GM21367 (cell line): Measurements from ENCODE around the gene SEPTIN2.
"Not testable (repeated sequence)": the region's sequence is repeated elsewhere in the genome, so short reads cannot be mapped to it uniquely, and the experiment has no call there.

ENCODE experiments used
- ATAC-seq: cut with Tn5 transposase; IDR thresholded peaks from one replicate; pipeline ENCODE4 v1.9.1; 2021; ENCODE audit not compliant: unreplicated experiment

Gene SEPTIN2

DNA sequence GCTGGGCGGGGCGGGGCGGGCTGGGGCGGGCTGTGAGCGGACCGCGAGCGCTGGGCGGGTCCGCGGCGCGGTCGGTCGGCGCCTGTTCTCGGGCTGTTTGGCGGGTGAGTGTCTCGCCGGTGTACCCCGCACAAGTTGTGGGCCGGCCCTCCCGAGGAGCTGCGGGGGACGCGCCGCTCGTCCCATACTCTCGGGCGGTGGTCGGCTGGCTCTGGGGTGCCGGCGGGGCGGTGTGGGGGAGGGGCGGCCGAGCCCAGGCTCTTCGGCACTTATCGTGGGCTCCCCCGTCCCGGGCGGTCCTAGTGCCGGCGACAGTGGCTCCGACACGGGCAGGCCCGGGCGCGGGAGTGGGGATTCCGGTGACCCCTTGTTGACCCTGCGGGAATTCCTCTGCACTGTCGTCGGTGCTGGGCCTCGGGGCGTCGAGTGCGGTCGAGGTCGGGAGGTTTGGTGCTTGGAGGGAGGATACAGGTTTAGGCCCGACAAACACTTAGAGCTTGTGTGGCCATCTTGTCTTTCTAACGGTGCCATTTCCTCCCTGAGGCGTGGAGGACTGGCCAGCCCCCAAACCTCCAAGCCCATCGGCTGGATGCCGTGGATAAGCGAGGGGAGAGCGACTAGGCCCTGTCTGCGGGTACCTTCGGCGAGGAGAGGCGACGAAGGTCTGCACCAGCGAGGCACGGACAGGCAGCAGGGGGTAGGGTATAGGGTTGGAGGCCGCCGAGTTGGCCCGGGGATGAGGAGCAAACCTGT is at the start of gene SEPTIN2:
Gene SEPTIN2 (plus strand): TSS at position 47 of the 753 bp plus-strand sequence. CDS start 8,308 bp downstream, outside the sequence.
- peak; percentile 27 for ATAC-seq

DNA sequence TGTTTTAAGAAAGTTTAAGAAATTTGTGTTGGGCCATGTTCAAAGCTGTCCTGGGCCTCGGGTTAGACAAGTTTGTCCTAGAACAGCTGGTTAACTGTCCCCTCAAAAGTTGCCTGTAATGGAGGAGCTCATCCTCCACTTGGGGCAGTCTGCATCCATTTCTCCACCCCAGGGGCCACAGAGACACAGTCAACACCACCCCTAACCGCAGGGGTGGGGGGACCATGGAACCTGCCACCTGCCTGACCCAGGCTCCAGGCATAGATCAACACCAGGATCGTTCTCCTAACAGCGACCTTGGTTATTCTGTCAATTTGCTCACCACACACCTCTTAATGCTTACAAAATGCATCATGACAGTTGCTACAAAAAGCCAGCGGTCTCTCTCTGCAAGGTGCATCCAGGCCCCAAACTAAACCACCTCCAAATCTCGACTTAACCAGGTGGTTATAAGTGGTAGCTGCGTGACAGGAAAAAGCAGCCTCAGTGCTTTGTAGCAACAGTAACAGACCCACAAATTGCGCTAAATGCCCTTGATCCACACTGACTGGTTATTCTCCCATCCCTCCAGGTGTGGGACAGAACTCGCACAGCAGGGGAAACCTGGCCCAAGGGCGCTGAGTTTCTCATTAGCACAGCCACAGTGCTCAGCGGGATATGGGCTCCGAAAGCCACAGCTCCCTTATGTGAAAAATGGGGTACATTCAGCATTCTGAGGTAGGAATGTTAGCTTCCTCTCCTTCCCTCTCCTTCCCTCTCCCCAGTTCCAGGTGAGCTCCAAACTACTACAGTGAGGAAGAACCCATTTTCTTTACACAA is 48.3 kb upstream of the SEPTIN2 start:
- ATAC-seq: no peak

DNA sequence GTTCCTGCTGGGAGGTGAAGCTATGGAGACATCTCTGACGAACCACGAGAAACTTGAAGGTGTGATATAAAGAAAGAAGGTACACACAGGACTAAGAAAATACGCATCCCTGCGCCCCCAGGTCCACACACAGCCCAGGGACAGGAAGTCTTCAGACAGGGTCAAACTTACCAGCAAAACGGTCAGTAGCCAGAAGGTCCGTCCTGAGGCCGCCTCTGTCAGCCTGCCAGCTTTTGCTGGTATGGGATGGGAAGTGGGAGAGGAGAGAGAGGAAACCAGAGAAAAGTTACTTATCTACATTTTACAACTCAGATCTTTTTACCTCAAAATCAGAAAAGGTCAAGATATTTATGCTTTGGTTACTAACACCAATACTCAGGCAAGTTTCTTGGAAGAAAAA is 47.4 kb upstream of the SEPTIN2 start:
- no peak for ATAC-seq

DNA sequence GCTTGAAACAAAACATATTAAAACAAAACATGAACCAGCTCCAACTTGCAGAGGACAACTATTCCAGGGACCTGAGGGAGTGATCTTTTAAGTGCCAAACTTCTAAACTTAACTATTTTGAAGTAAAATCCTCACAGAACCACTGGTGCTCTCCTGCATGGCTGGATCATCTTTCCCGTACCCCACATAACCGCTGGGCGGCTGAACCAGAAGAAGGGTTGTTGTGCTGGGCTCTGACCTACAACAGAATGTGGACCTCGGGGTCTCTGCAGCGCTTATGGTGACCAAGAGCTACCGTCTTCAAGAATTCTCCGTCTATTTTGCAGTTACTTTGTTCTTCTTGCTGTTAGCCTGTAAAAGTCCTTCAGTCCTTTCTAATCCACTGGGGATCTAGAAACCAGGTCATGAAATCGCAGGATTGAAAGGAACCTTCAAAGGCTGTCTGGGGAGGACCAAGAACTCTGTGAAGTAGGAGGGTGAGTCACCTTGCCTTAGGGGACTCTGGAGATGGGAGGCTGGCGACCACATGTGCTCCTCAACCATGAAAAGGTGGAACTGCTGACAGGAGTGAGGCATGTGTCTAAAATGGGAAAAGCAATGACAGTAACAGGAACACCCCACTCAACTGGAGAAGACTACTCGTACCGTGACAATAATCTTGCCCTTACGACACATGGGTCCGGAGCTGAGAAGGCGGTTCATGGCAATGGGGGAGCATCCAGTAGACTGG is 46.8 kb upstream of the SEPTIN2 start:
- no peak for ATAC-seq

DNA sequence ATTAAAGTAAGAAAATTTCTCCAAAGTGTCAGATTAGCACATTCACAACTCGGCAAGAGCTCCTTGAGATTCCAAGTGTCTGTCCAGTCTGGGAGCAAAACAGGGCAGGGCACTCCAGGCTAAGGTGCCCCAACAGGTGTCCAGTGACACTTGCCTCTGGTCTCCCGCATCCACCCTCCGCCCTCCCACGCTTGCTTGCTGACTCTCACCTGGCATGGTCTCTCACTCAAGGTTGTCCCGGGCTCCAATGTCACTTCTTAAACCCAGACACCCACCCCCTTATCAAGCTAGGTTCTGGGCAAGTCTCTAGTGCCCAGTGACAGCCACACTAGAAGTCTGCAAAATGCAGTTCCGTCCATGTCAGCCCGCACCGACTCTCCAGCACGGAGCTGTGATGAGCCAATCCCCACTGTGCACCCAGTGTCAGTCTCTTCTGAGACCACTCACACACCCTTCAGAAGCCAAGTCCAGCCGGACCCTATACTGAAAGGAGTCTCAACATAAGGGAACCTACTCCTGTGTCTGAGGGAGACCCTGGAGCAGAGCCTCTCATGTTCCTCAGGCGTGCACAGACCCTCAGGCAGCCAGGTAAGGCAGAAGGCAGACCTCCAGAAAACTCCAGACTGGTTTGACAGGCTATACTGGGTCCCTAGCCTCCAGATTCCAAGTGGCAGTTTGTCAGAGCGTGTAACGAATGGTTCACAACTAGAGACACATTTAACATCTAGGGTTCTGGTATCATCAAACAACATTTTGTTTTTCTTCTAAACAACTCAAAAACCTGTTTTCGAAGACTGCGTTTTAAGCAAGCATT is 45.8 kb upstream of the SEPTIN2 start:
- no peak for ATAC-seq

DNA sequence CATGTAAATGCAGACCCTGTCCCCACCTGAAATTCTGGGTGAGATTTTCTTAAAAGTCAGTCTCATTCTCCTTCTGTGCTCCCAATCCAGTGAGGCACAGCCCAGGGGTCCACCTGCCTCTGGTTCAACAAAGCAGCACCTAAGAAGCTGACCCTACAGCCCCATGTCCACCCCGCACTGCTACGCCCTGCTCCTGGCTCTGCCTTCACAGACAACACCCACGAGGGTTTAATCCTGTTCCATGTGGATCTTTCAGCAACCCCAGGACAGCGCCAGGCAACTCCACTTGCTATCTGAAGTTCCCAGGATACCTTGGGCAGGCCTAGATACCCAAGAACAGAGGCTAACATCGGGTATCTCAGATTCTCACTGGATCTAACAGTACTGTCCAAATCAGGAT is 45.2 kb upstream of the SEPTIN2 start:
- ATAC-seq: no peak

DNA sequence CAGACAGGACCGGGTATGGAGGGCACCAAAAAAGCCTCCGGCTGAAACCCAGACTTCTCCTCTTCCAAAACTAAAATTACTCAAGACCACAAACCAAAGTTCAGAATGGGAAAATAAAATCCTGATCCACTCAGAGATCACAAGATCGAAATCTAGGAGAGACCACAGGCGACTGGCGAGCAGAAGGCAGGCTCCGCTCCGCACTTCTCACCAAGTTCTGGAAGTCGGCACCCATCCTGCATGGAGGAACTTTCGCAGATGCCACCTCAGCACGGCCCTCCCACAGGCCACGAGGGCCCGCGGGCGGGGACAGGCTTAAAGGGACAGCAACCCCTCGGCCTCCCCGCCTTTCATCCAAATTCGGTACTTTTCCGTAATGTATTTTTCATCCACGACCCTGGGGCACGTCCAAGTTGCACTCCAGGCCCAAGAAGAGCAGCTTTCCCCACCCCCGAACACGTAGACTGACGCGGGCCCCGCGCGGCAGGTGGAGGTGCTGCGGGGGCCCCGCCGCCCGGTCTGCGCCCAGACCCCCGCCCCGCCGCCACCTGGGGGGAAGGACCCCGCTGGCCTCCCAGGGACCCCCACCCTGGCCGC is 43.9 kb upstream of the SEPTIN2 start:
- ATAC-seq: peak; percentile 43

DNA sequence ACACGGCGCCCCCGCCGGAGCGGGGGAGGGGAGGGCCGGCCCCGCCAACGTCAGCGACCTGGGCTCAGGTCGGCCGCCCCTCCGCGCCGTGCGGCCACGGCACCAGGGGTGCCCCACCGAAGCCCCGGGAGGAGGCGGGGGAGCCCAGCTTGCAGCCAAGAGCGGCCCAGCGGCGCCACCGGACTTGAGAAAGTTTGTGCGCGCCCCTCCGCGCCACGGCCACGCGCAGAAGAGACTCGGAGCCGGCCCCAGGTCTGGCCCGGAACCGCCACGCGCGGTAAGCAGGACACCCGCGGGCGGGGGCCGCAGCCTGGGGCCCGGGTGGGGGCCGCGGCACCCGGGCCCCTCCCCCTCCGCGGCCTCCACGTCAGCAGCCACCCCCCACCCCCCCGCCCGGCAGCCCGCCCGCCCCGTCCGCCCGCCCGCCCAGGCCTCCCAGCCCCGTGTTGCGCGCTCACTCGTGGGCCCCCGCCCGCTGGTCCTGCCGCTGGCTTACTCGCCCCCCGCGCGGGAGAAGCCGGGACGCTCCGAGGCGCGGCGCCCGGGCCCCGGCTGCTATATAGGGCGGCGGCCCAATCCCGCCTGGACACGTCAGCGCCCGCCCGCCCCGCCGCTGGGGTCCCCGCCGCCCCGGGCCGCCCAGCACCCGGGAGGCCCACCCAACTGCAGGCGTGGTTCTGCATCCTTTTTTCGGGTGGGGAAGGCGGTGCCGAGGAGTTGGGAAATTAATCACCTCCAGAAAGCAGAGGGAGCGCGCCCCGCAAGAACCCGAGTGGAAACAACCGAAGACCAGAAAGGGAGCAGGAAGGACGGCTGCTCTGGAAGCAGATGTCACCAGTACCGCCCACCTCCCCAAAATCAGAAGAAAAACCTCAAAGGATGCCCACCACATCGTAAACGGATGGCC is 43.2 kb upstream of the SEPTIN2 start:
- ATAC-seq: peak; percentile 36

DNA sequence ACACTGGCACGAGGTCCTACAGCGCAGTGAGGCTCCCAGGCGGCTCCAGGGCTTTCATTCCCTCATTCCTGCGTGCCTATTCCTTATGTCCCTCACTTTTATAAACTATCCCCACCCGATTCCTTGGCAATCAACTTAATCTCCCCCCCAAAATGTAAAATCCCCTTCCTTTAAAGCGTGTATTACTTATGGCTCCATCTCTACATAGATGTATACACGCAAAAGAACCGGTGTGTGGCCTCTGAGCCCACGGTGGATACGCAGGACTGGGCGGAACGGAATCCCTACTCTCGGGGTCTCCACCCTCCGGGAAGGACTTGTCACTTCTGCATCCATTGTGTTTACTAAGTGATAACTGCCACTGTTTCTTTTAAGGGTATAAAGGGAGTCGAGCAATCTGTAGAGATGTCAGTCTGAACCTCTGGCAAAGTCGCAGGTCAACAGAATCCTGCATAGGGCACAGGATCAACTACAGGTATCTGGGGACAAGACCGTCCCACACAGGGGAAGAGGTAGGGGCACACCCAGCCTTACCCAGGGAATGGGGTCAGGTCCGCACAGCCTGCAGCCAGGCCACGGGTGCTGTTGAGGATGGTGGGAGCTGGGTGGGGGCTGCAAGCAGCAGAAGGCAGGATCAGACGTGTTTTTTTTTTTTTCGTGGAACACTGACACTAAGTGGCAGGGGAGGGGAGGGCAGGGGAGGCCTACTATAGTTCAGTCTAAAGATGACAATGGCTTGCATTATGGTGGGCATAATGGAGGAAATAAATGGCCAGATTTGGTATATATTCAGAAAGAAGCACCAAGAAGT is 42.3 kb upstream of the SEPTIN2 start:
- ATAC-seq: no peak

DNA sequence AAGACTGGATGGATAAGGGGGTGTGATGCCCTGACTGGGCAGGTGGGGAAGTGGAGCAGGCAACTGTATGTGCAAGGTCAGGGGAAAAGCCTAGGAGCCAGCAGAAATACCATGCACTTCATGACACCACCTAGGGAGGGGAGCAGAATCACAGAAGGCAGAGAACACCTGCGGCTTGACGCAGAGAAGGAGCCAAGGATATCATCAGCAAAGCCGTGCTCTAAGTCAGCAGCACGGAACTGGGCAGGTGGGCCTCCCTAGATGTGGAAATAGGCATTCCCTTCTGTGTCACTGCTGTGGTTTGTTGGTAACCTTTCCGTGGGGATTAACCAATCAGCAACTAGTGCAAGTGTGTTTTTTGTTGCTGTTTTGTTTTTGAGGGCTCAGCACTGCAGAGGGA is 41.6 kb upstream of the SEPTIN2 start:
- ATAC-seq: no peak

DNA sequence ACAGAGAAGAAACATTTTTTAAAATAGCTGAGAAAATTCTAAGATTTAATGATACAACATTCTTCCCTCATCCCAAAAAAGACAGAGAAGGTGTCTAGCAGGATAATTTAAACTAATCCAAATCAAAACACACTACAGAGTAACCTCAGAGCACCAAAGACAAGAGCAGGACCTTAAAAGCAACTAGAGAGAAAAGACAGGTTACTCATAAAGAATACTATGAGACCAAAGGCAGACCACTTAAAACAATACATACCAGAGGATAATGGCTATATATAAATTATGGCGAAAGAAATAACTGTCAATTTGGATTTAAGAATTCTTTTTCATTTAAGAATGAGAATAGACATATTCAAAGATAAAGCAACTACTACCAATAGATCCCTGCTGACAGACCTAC is 40.2 kb upstream of the SEPTIN2 start:
- ATAC-seq: no peak

DNA sequence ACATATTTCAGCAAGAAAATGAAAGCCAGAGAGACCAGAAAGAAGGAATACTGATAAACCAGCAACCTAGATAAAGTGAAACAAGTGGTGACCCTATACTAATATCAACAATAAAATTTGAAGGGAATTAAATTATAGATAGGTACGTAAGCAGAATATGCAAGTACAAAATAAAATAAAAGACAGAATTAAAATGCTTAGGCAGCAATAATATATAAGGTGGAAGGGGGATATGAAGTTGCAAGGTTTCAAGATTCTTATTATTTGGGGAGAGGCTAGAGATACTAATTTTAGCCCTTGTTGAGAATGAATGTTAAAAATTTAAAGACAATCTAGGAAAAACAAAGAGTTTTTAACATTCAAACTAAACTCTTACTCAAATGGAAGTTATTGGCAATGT is 39.8 kb upstream of the SEPTIN2 start:
- no peak for ATAC-seq

DNA sequence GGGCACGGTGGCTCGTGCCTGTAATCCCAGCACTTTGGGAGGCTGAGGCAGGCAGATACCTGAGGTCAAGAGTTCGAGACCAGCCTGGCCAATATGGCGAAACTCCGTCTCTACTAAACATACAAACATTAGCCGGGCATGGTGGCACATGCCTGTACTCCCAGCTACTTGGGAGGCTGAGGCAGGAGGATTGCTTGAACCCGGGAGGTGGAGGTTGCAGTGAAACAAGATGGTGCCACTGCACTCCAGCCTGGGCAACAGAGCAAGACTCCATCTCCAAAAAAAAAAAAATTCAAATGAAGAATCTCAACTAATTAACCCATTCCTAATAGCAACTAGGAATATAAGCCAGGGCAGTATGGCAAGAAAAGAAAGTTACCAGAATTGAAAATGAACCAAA is 37.4 kb upstream of the SEPTIN2 start:
- ATAC-seq: not testable (repeated sequence)

DNA sequence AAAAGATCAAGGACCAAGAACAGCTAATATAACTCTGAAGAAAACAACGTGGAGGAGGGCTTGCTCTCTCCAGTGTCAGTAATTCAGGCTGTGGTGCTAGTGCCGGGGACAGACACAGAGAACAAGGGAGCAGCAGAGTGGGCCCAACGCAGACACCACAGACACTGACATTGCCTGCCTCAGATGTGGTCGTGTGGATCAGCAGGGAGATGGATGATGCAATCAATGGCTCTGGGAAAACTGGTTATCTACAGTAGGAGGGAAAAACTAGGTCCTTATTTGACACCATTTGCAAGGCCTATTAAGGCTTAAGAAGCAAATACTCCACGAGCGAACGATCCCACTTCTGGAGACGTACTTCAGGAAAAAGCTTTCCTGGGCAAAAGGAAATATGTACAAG is 36.3 kb upstream of the SEPTIN2 start:
- ATAC-seq: no peak

DNA sequence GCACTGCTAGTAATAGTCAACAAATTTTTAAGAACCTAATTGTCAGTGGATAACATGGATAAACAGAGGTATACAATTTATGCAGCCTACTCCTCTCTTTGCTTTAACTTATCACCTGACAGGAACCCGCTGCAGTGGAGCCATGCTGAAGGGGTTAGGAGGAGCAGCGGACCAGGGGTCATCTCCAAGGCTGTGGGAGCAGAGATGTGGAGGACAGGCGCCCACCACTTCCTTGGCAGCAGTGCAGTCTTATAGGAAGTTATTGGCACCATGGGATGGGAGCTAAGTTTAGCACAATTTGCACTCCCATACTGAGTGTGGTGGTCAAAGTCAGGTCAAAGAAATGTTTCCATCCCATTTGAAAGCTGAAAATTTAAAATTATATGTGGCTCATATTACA is 35.9 kb upstream of the SEPTIN2 start:
- no peak for ATAC-seq

DNA sequence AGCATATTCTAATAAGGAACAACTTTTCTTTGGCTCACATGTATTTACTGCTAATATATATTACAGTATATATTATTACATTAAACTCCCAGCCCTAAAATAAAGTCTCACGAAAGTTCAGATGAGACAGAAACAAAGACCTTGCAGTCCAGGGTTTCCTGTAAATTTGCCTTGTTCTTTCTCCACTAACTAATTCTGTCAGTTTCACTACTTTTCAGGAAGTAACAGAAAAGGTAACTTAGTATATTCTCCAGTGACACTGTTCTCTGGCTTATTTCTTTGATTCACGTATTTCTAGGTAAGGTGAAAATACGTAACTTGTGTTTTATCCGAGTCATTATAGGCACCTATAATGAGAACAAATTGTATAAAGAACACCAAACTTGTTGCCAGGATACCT is 35.4 kb upstream of the SEPTIN2 start:
- ATAC-seq: no peak

DNA sequence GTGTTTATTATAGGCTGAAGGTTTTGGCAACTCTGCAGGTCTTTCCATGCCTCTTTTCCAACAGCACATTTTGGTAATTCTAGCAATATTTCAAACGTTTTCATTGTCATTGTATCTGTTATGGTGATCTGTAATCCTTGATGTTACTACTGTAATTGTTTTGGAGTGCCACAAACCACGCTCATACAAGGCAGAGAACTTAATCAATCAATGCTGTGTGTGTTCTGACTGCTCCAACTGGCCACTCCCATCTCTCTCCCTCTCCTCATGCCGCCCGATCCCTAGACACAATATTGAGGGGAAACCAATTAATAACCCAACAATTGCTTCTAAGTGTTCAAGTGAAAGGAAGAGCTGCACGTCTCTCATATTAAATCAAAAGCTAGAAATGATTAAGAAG is 33.2 kb upstream of the SEPTIN2 start:
- ATAC-seq: no peak

DNA sequence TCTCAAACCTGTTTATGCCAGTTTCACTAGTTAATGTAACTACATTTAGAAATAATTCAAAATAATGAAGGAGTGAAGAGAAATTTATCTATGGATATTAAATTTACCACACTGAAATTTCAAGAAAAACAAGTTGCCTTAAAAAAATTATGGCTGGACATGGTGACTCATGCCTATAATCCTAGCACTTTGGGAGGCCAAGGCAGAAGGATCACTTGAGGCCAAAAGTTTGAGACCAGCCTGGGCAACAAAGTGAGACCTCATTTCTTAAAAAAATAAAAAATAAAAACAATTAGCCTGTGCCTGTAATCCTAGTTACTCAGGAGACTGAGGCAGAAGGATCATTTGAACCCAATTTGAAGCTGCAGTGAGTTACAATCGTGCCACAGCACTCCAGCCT is 30.1 kb upstream of the SEPTIN2 start:
- no peak for ATAC-seq
